WTC11 (cell line): ENCODE data around the gene ZFP62.

Experiments used
- ETV6 ChIP-seq: sonication (generic); formaldehyde crosslinking; IDR thresholded peaks from 2 replicates; pipeline ENCODE4 v1.8.1; 2022; ENCODE audit warnings: mild to moderate bottlenecking, missing genetic modification reagents
- JUN ChIP-seq: sonication (generic); formaldehyde crosslinking; IDR thresholded peaks from 2 replicates; pipeline ENCODE4 v1.8.0; 2023; ENCODE audit warnings: mild to moderate bottlenecking, missing genetic modification reagents
- NFYB ChIP-seq: sonication (generic); formaldehyde crosslinking; conservative IDR thresholded peaks from 2 replicates; pipeline ENCODE4 v1.8.0; 2022; ENCODE audit warnings: low read depth, missing genetic modification reagents
- ZBTB43 ChIP-seq: sonication (generic); formaldehyde crosslinking; IDR thresholded peaks from 2 replicates; pipeline ENCODE4 v1.8.1; 2023; ENCODE audit warnings: mild to moderate bottlenecking, missing genetic modification reagents
- ZNF121 ChIP-seq: sonication (generic); formaldehyde crosslinking; IDR thresholded peaks from 2 replicates; pipeline ENCODE4 v1.8.0; 2023; ENCODE audit warnings: missing genetic modification reagents
- ZNF232 ChIP-seq: sonication (generic); formaldehyde crosslinking; IDR thresholded peaks from 2 replicates; pipeline ENCODE4 v1.8.0; 2022; ENCODE audit warnings: mild to moderate bottlenecking, missing genetic modification reagents
- ZNF317 ChIP-seq: sonication (generic); formaldehyde crosslinking; IDR thresholded peaks from 2 replicates; pipeline ENCODE4 v1.8.1; 2023; ENCODE audit warnings: low read depth, mild to moderate bottlenecking, moderate library complexity, missing genetic modification reagents, borderline replicate concordance
- ZNF416 ChIP-seq: fragments of 250-450 bp; sonication (Bioruptor Pico); IDR thresholded peaks from 2 replicates; pipeline ENCODE4 v1.9.0; 2021; ENCODE audit warnings: mild to moderate bottlenecking, inconsistent platforms
- TF ChIP-seq, protein P1 (sequence below): sonication (generic); formaldehyde crosslinking; IDR thresholded peaks from 2 replicates; pipeline ENCODE4 v1.8.1; 2022; ENCODE audit warnings: low read depth, missing genetic modification reagents, borderline replicate concordance
- TF ChIP-seq, protein P2 (sequence below): fragments of 200-600 bp; IDR thresholded peaks from 2 replicates; pipeline ENCODE4 v1.8.0; 2022; ENCODE audit warnings: antibody characterized with exemption
- TF ChIP-seq, protein P3 (sequence below): sonication (generic); formaldehyde crosslinking; IDR thresholded peaks from 2 replicates; pipeline ENCODE4 v1.8.0; 2022; ENCODE audit warnings: mild to moderate bottlenecking, missing genetic modification reagents

- TF ChIP-seq ZNF232 (CRISPR knock-in tag) = no peak
- TF ChIP-seq, protein P1, sequence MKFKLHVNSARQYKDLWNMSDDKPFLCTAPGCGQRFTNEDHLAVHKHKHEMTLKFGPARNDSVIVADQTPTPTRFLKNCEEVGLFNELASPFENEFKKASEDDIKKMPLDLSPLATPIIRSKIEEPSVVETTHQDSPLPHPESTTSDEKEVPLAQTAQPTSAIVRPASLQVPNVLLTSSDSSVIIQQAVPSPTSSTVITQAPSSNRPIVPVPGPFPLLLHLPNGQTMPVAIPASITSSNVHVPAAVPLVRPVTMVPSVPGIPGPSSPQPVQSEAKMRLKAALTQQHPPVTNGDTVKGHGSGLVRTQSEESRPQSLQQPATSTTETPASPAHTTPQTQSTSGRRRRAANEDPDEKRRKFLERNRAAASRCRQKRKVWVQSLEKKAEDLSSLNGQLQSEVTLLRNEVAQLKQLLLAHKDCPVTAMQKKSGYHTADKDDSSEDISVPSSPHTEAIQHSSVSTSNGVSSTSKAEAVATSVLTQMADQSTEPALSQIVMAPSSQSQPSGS = no peak
- TF ChIP-seq, protein P2, sequence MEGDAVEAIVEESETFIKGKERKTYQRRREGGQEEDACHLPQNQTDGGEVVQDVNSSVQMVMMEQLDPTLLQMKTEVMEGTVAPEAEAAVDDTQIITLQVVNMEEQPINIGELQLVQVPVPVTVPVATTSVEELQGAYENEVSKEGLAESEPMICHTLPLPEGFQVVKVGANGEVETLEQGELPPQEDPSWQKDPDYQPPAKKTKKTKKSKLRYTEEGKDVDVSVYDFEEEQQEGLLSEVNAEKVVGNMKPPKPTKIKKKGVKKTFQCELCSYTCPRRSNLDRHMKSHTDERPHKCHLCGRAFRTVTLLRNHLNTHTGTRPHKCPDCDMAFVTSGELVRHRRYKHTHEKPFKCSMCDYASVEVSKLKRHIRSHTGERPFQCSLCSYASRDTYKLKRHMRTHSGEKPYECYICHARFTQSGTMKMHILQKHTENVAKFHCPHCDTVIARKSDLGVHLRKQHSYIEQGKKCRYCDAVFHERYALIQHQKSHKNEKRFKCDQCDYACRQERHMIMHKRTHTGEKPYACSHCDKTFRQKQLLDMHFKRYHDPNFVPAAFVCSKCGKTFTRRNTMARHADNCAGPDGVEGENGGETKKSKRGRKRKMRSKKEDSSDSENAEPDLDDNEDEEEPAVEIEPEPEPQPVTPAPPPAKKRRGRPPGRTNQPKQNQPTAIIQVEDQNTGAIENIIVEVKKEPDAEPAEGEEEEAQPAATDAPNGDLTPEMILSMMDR = no peak
- TF ChIP-seq NFYB = no peak
- TF ChIP-seq ETV6 (CRISPR knock-in tag) = no peak
- no peak for TF ChIP-seq ZBTB43 (CRISPR knock-in tag)
- no peak for TF ChIP-seq ZNF121 (CRISPR knock-in tag)
- TF ChIP-seq, protein P3, sequence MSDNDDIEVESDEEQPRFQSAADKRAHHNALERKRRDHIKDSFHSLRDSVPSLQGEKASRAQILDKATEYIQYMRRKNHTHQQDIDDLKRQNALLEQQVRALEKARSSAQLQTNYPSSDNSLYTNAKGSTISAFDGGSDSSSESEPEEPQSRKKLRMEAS (CRISPR knock-in tag) = no peak
- TF ChIP-seq ZNF416 (CRISPR knock-in tag) = no peak
- no peak for TF ChIP-seq ZNF317 (CRISPR knock-in tag)
- no peak for TF ChIP-seq JUN (CRISPR knock-in tag)
Observed at GRCh38 chr5:180809403-180810209, 51.5 kb downstream of the ZFP62 start.
